ENCODE data around the gene TBC1D1.
A peak's percentile ranks its signal among the peaks of the same experiment; 100 is the strongest.
"Not testable (repeated sequence)": the region's sequence is repeated elsewhere in the genome, so short reads cannot be mapped to it uniquely, and the experiment has no call there.

TBC1D1 gene

DNA sequence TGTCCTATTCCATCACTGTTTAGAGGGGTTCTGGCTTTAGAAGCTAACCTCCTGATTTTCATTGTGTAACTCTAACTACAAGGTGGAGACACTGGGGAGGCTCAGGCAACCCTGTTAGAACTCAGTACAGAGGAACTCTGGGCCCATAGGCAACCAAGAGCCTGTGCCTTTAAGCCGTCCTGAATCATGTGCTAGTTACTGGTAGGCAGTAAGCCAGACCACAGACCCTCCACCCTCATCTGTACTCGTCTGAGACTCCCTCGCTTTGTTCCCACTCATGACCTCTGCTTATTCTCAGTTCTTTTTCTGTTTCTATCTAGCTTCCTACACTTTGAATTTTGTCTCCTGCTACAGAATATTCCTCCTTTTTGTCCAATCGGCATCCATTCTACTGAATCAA lies 31.4 kb downstream of the TBC1D1 start:
- no peak overlapping the region for H3K4me3 ChIP-seq (ENCODE audit: low read length)
- no peak for DNase-seq (ENCODE audit: low read depth)
- TF ChIP-seq, protein P1, sequence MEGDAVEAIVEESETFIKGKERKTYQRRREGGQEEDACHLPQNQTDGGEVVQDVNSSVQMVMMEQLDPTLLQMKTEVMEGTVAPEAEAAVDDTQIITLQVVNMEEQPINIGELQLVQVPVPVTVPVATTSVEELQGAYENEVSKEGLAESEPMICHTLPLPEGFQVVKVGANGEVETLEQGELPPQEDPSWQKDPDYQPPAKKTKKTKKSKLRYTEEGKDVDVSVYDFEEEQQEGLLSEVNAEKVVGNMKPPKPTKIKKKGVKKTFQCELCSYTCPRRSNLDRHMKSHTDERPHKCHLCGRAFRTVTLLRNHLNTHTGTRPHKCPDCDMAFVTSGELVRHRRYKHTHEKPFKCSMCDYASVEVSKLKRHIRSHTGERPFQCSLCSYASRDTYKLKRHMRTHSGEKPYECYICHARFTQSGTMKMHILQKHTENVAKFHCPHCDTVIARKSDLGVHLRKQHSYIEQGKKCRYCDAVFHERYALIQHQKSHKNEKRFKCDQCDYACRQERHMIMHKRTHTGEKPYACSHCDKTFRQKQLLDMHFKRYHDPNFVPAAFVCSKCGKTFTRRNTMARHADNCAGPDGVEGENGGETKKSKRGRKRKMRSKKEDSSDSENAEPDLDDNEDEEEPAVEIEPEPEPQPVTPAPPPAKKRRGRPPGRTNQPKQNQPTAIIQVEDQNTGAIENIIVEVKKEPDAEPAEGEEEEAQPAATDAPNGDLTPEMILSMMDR (conservative IDR thresholded peaks at IDR 0.05; ENCODE audit: low read length) = no peak

DNA sequence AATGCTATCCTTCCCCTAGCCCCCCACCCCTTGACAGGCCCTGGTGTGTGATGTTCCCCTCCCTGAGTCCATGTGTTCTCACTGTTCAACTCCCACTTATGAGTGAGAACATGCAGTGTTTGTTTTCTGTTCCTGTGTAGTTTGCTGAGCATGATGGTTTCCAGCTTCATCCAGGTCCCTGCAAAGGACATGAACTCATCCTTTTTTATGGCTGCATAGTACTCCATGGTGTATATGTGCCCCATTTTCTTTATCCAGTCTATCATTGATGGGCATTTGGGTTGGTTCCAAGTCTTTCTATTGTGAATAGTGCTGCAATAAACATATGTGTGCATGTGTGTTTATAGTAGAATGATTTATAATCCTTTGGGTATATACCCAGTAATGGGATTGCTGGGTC lies 32.2 kb downstream of the TBC1D1 start:
- DNase-seq (ENCODE audit: low read depth); H3K4me3 ChIP-seq (ENCODE audit: low read length): not testable (repeated sequence)

DNA sequence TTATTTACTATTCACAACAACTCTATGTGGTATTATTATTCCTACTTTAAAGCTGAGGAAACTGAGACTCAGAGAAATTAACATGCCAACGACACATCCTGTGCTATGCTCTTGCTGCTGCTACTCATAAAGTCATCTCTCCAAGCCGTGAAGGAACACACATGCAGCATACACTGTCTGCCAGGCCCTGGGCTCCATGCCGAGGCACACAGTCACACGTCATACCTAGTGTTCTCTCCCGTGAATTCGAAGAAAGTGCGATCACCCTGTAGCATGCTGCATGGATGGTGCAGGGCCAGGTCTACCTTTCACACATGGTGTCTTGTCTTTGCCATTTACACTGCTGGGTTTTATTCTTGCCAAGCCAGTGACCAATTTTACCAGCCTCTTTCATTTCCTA lies 34.1 kb downstream of the TBC1D1 start:
- no peak overlapping the region for H3K4me3 ChIP-seq (ENCODE audit: low read length)
- TF ChIP-seq, protein P1 (conservative IDR thresholded peaks at IDR 0.05; ENCODE audit: low read length) = no peak
- DNase-seq (ENCODE audit: low read depth) = no peak

DNA sequence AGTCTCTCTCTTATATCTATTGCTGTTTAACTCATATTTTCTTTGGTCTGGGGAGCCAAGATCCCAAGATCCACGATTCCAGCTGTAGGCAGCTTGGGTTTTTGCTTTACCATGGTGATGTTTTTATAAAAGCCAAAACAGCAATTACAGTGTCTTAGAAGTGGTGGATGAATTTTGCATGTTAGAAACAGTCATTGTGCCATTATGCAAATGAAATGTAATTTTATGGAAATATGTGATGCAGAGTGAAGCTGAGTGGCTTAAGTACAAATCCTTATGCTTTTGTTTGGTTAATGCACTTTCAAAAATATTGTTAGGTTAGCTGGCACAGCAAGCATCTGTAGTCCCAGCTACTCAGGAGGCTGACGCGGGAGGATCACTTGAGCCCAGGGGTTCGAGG lies 36.5 kb downstream of the TBC1D1 start:
- DNase-seq (ENCODE audit: low read depth) = no peak
- H3K4me3 ChIP-seq (ENCODE audit: low read length) = no peak overlapping the region
- TF ChIP-seq, protein P1 (conservative IDR thresholded peaks at IDR 0.05; ENCODE audit: low read length) = no peak

DNA sequence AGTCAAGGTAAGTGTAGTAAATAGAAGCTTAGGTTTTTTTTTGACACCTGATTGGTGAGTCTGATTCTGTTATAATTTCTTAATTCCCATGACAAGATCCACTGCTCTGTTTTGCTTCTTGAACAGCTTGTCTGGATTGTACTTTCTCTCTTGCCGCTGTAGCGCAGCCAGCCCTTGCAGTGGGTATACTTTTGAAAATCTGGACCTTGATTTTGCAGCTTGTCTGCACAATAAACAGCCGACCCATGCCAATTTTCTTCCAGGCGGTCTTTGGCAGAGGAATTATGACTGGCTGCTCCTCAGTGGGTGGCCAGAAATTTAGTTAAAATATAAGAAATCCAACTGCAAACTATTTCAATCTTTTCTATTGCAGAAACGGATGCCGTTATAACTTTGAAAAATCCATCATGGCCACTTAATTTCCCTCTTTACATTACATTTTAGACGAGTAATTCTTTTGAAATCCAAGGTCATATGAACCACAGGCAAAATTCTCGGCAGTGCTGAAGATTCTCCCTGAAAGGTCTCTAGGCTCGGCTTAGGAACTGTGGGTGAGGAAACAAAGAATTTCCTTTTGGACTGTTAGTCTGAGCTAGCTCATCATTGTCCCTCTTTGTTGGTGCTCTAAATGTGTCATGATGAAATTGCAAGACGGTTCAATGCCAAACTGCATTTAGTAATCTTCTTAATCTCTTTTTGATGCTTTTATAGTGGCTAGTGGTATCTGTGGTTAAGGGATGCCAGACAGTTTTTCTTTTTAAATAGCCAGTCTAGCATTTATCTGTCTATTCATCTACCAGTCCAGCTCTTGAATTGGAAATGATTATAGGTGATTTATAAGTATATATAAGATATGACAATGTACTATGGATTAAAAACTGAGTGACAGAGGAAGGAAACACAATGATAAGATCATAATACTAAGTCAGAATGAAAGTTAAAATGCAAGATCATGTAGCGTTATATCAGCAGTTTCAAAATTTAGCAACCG lies 37.8 kb downstream of the TBC1D1 start:
- peak; percentile 14 for DNase-seq (ENCODE audit: low read depth)
- TF ChIP-seq, protein P1 (conservative IDR thresholded peaks at IDR 0.05; ENCODE audit: low read length) = no peak
- no peak overlapping the region for H3K4me3 ChIP-seq (ENCODE audit: low read length)

DNA sequence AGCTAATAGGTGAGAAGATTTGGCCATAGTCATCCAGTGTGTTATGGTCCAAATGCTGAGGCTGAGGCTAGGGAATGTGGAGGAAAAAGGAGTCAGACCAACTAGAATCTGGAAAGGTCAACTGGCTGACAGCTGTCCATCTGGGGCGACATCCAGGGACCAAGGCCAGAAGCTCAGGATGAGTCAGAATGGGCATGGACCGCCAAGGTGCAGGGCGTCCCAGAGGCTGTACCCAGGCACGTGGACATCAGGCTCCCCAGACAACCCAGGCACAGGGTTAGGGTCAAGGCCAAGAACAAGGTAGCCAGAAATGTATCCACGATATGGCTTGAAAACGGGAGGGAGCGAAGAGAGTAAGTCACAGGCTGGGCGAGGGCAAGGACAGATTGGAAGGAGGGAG lies 43.2 kb downstream of the TBC1D1 start:
- no peak overlapping the region for H3K4me3 ChIP-seq (ENCODE audit: low read length)
- no peak for DNase-seq (ENCODE audit: low read depth)
- TF ChIP-seq, protein P1 (conservative IDR thresholded peaks at IDR 0.05; ENCODE audit: low read length) = no peak

DNA sequence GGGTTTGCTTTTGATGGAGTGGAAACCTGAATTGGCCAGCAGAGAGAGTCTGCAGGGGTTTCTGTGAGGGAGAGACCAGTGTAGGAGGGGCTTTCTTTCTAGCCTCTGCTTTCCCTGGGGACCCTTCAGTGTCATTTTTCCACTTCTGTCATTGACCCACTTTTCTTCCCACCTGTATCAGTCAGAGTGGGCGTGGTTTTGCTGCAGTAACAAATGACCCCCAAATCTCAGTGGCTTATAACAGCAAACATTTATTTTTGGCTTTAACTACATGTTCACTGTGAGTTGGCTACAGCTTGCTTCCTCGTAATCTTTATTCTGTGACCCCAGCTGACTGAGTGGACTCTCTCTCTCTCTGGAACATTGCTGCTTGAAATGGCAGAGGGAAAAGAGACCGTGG lies 43.7 kb downstream of the TBC1D1 start:
- TF ChIP-seq, protein P1 (conservative IDR thresholded peaks at IDR 0.05; ENCODE audit: low read length) = no peak
- no peak overlapping the region for H3K4me3 ChIP-seq (ENCODE audit: low read length)
- DNase-seq (ENCODE audit: low read depth) = no peak

Data from AG10803 (cell line).